Activated naive CD8-positive, alpha-beta T cell treated with anti-CD3 and anti-CD28 coated beads for 36 hours (primary cell): ENCODE results near the gene BGN. TPM values are rescaled to one million over a fixed set of nuclear protein-coding genes. Genes with fewer than 3 reads are reported as not detected.

Experiments used
- DNase-seq: peaks from one replicate; pipeline ENCODE4 v3.0.0; 2021
- H3K27ac Mint-ChIP-seq: one replicate; pipeline ENCODE4 v1.8.0; 2022; ENCODE audit warnings: mild to moderate bottlenecking, moderate library complexity, mixed read lengths
- H3K27me3 Mint-ChIP-seq: one replicate; pipeline ENCODE4 v1.8.0; 2022; ENCODE audit warnings: mild to moderate bottlenecking, mixed read lengths
- H3K36me3 Mint-ChIP-seq: one replicate; pipeline ENCODE4 v1.8.0; 2021; ENCODE audit warnings: mild to moderate bottlenecking, mixed read lengths
- H3K4me1 Mint-ChIP-seq: one replicate; pipeline ENCODE4 v1.8.0; 2021; ENCODE audit warnings: mixed read lengths
- H3K4me3 Mint-ChIP-seq: one replicate; pipeline ENCODE4 v1.8.0; 2022; ENCODE audit warnings: mild to moderate bottlenecking, moderate library complexity, mixed read lengths
- H3K9me3 Mint-ChIP-seq: one replicate; pipeline ENCODE4 v1.8.0; 2022; ENCODE audit warnings: mixed read lengths
- total RNA-seq, 2 experiments: library from RNA; stranded (reverse); gene quantifications; one replicate each; pipeline ENCODE4 v1.2.3, GENCODE V29; 2021

BGN gene
- total RNA-seq, 2 experiments from 2014 or later = not detected

DNA sequence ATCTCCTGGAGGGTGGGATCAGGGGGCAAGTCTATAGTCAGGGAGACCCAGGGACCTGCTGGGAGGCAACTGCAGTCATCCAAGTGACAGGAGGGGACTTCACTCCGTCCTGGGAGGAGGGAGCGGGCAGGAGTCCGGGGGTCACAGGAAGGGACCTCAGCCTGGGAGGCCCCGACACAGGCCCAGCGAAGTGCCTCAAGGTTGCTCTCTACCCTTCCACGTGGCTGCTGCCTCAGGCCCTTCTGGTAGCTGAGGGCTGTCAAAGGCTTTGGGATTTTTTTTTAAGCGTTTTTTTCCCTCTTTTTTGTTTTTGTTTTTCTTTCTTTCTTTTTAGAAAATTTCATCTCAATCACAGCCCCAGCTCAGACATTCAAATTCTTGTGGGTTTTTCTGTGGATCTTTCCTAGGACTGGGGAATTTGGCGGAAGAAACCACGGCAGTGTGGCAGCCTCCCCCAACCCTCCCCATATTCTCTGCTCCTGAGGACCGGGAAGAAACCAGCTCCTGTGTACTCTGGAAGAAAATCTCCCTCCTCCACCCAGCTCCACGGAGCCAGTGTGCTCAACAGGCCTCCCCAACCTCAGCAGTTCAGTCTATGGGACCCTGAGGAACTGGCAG is 23.0 kb upstream of the BGN start:
- peaks cover 6% of the 10 kb centered on the region for H3K4me1 Mint-ChIP-seq
- peaks cover 4% of the 10 kb centered on the region for H3K36me3 Mint-ChIP-seq
- H3K27me3 Mint-ChIP-seq = no peaks in the 10 kb centered on the region
- no peaks in the 10 kb centered on the region for H3K9me3 Mint-ChIP-seq
- H3K4me3 Mint-ChIP-seq = no peak overlapping the region
- no peak overlapping the region for H3K27ac Mint-ChIP-seq
- DNase-seq = no peak

GRCh38 chrX:153473126-153473525 is 21.7 kb upstream of the BGN start:
- H3K4me1 Mint-ChIP-seq = no peaks in the 10 kb centered on the region
- H3K27me3 Mint-ChIP-seq = no peaks in the 10 kb centered on the region
- DNase-seq = no peak
- H3K9me3 Mint-ChIP-seq = no peaks in the 10 kb centered on the region
- no peak overlapping the region for H3K4me3 Mint-ChIP-seq
- H3K27ac Mint-ChIP-seq = no peak overlapping the region
- H3K36me3 Mint-ChIP-seq = no peaks in the 10 kb centered on the region

DNA sequence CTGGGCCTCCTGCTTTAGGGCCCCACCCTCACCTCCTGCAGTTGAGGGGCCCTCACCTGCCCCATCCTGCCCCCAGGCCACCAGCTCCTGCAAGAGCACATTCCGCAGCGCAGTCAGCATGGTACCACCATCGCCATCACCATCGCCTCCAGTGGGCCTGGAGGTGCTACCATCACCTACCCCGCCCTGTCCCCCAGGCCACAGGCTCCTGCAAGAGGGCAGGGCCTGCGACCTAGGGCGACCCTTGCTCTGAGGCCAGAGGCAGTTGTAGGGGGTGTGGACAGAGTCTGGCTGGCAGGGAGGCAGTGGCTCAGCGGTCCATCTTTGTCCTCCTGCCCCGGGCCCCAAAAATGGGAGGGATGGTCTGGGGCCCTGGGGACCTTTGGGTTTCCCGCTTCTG is 20.5 kb upstream of the BGN start:
- no peak overlapping the region for H3K4me3 Mint-ChIP-seq
- no peaks in the 10 kb centered on the region for H3K27me3 Mint-ChIP-seq
- H3K9me3 Mint-ChIP-seq = no peaks in the 10 kb centered on the region
- no peaks in the 10 kb centered on the region for H3K4me1 Mint-ChIP-seq
- DNase-seq = no peak
- no peaks in the 10 kb centered on the region for H3K36me3 Mint-ChIP-seq
- H3K27ac Mint-ChIP-seq = no peak overlapping the region

DNA sequence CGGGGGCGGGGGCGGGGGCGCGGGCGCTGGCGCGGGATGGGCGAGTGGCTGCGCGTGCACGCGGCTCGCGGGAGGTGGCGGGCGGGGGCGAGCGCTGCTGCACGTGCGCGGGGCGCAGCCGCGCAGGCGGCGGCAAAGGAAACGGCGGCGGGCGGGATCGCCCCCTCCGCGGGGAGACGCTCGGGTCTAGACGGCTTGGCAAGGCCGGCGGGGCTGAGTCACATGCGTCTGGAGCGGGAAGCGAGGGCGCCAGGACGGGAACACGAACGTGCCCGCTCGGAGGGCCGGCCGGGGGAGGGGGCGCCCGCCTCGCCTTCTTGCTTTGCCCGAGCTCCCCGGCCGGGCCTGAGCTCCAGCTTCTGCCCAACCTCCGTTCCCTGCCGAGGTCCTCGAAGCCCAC is 20.1 kb upstream of the BGN start:
- H3K4me3 Mint-ChIP-seq = no peak overlapping the region
- H3K27ac Mint-ChIP-seq = no peak overlapping the region
- H3K36me3 Mint-ChIP-seq = no peaks in the 10 kb centered on the region
- no peaks in the 10 kb centered on the region for H3K27me3 Mint-ChIP-seq
- H3K9me3 Mint-ChIP-seq = no peaks in the 10 kb centered on the region
- DNase-seq = peak; percentile 50
- H3K4me1 Mint-ChIP-seq = no peaks in the 10 kb centered on the region

- Mint-ChIP-seq H3K4me1 (no peaks in the 10 kb centered on the region), H3K4me3 (no peak overlapping the region), H3K27me3 (no peaks in the 10 kb centered on the region), H3K27ac (no peak overlapping the region), H3K9me3 (no peaks in the 10 kb centered on the region), H3K36me3 (no peaks in the 10 kb centered on the region)
- no peak for DNase-seq
These were observed 19.5 kb upstream of the BGN start for GRCh38 chrX:153475271-153475670.

GRCh38 chrX:153475751-153476281 is 19.0 kb upstream of the BGN start:
- no peak overlapping the region for H3K27ac Mint-ChIP-seq
- H3K4me3 Mint-ChIP-seq = no peak overlapping the region
- DNase-seq = no peak
- no peaks in the 10 kb centered on the region for H3K9me3 Mint-ChIP-seq
- H3K4me1 Mint-ChIP-seq = no peaks in the 10 kb centered on the region
- H3K27me3 Mint-ChIP-seq = no peaks in the 10 kb centered on the region
- no peaks in the 10 kb centered on the region for H3K36me3 Mint-ChIP-seq

DNA sequence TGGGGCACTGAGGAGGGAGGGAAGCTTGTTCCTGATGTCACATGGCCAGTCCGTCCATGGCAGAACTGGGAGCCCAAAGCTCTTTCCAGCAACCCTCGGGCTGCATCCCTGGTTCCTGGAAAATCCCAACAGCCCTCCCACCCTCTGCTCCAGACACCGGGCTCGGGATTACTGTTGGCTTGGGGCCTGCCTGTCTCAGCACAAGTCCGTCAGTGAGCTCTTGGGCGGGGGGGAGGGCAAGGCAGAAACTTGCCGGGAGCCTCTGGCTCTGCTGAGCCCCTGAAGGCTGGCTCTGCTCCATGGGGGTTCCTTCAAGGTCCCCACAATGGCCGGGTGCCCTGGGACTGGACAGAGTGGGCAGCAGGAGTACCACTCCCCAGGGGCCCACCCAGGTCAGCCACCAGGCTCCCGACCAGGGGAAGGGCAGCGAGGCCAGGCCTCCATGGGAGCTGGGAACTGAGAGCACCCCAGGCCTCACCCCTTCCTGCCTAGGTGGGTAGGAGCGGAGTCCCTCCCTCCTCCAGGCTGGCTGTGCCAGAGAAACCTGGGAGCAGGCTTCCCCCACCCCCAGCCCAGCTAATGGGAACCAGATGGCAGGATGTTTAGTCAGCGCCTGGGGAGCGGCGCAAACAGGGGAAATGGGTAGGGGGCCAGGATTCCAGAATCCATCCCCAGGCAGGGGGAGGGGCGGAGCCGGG is 18.0 kb upstream of the BGN start:
- no peak for DNase-seq
- H3K9me3 Mint-ChIP-seq = no peaks in the 10 kb centered on the region
- no peaks in the 10 kb centered on the region for H3K36me3 Mint-ChIP-seq
- H3K4me3 Mint-ChIP-seq = no peak overlapping the region
- H3K4me1 Mint-ChIP-seq = no peaks in the 10 kb centered on the region
- H3K27ac Mint-ChIP-seq = no peak overlapping the region
- H3K27me3 Mint-ChIP-seq = no peaks in the 10 kb centered on the region

DNA sequence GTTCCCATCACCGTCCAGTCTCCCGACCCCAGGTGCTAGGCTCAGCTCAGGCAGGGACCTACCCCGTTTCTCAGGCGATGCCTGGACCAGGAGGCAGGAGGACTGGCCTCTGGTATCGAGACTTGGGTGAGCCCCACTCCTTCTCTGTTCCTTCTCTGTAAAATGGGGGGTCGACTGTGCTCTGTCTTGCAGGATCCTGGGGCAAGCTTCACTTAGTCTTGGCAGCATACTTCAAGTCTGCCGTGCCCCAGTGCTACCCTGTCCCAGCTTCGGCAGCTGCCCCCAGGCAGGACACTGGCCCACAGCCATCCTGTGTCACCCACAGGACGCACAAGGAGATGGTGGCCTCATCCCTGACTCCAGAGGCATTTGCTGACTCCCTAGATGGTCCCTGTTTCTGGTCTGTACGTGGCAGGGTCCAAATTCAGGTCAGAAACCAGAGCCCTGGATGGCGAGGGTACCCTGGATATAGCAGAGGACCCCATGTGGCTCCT is 17.4 kb upstream of the BGN start:
- no peak overlapping the region for H3K27ac Mint-ChIP-seq
- H3K36me3 Mint-ChIP-seq = no peaks in the 10 kb centered on the region
- H3K4me1 Mint-ChIP-seq = no peaks in the 10 kb centered on the region
- no peaks in the 10 kb centered on the region for H3K27me3 Mint-ChIP-seq
- no peaks in the 10 kb centered on the region for H3K9me3 Mint-ChIP-seq
- no peak for DNase-seq
- no peak overlapping the region for H3K4me3 Mint-ChIP-seq

DNA sequence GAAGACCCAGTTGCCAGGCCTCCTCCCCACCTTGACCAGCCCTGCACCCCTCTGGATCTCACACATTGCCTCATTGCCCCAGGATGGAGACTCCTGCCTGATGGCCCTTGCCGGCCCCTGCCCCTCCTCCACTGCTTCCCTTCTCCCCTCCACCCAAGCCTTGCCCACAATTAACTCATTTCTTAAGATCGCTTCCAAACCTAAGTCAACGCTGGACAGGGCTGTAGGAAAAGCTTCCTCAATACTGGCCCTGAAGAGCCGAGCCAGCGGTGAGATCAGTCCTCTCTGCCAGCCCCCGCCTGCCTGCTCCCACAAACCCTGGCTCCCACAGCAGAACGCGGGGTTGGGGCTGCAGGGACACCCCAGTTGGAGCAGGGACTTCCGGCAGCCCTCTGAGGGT is 16.9 kb upstream of the BGN start:
- no peaks in the 10 kb centered on the region for H3K9me3 Mint-ChIP-seq
- H3K4me3 Mint-ChIP-seq = no peak overlapping the region
- no peaks in the 10 kb centered on the region for H3K36me3 Mint-ChIP-seq
- DNase-seq = no peak
- no peaks in the 10 kb centered on the region for H3K4me1 Mint-ChIP-seq
- H3K27ac Mint-ChIP-seq = no peak overlapping the region
- no peaks in the 10 kb centered on the region for H3K27me3 Mint-ChIP-seq

DNA sequence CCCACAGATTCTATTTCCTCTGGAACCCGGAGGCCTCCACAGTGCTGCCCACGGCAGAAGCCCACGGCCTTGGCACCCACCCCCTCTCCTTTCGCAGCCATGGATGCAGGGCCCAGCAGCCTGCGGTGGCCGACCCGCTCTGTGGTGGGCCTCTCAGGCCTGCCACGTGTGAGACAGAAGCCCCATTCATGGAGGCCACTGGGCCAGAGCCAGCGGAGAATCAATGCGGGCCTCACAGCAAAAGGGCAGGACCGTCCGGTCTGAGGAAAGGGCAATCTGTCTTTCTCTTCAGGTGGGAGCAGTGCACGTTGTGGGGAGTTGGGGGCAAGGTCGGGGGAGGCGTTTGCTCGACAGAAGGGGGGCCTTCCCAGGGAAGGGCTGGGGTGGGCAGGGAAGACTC is 16.0 kb upstream of the BGN start:
- Mint-ChIP-seq H3K36me3 (no peaks in the 10 kb centered on the region), H3K27ac (no peak overlapping the region), H3K4me3 (no peak overlapping the region), H3K27me3 (no peaks in the 10 kb centered on the region), H3K9me3 (no peaks in the 10 kb centered on the region), H3K4me1 (no peaks in the 10 kb centered on the region)
- DNase-seq = no peak

- DNase-seq = no peak
- Mint-ChIP-seq H3K9me3 (no peaks in the 10 kb centered on the region), H3K27ac (no peak overlapping the region), H3K4me1 (no peaks in the 10 kb centered on the region), H3K27me3 (no peaks in the 10 kb centered on the region), H3K4me3 (no peak overlapping the region), H3K36me3 (no peaks in the 10 kb centered on the region)
These were observed 13.7 kb upstream of the BGN start for GRCh38 chrX:153481043-153481442.

DNA sequence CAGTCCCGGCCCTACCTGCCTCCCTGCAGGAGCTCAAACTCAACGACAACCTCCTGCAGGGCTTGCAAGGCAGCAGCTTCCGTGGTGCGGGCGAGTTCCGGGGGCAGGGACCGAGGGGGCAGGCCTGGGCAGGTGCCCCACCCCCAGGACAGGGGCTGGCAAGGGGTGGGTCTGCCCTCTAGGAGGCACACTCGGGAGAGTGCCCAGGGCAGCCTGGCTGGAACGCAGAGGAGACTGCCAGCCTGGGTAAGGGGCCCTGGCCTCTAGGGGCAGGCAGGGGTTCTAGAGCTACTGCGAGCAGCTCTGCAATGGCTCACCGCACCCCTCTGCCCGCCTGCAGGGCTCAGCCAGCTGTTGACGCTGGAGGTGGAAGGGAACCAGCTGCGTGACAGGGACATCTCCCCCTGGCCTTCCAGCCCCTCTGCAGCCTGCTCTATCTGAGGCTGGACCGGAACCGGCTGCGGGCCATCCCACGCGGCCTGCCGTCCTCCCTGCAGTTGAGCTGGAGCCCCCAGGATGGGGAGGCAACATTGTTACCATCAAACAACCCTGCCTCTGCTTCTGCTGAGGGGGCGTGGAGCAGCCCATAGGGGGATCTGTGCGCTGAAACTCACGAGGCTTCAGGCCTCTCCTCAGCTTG is 12.3 kb upstream of the BGN start:
- Mint-ChIP-seq H3K27ac (no peak overlapping the region), H3K4me3 (no peak overlapping the region), H3K4me1 (no peaks in the 10 kb centered on the region), H3K9me3 (no peaks in the 10 kb centered on the region), H3K27me3 (no peaks in the 10 kb centered on the region), H3K36me3 (no peaks in the 10 kb centered on the region)
- DNase-seq = no peak

- H3K27ac Mint-ChIP-seq = no peak overlapping the region
- no peaks in the 10 kb centered on the region for H3K27me3 Mint-ChIP-seq
- H3K4me3 Mint-ChIP-seq = no peak overlapping the region
- DNase-seq = no peak
- H3K9me3 Mint-ChIP-seq = no peaks in the 10 kb centered on the region
- H3K36me3 Mint-ChIP-seq = no peaks in the 10 kb centered on the region
- no peaks in the 10 kb centered on the region for H3K4me1 Mint-ChIP-seq
These were observed 9.2 kb upstream of the BGN start for GRCh38 chrX:153485396-153486080.

GRCh38 chrX:153486171-153486570 is 8.6 kb upstream of the BGN start:
- no peak overlapping the region for H3K4me3 Mint-ChIP-seq
- H3K27me3 Mint-ChIP-seq = no peaks in the 10 kb centered on the region
- H3K36me3 Mint-ChIP-seq = no peaks in the 10 kb centered on the region
- DNase-seq = no peak
- no peak overlapping the region for H3K27ac Mint-ChIP-seq
- no peaks in the 10 kb centered on the region for H3K9me3 Mint-ChIP-seq
- no peaks in the 10 kb centered on the region for H3K4me1 Mint-ChIP-seq

DNA sequence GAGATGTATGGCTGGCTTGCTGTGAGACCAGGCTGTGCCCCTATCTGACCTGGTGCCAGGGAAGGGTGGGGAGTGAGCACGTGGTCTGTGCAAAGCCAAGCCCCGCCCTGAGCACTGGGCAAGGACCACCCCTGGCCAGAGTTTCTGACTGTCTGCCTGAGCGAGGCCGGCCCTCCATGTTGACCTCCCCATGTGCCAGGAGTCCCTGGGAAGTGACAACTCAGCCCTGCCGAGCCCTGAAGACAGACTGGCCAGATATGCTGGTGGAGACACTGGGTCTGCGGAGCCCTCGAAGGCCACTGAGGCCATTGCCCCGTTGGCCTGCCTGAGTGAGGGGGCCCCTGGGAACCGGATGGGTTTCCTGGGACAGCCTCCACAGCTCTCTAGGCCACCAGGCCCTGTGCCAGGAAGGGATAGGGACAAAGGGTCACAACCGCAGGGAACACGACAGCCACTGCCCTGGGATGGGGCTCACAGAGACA is 7.1 kb upstream of the BGN start:
- no peak overlapping the region for H3K27ac Mint-ChIP-seq
- no peaks in the 10 kb centered on the region for H3K9me3 Mint-ChIP-seq
- H3K4me1 Mint-ChIP-seq = no peaks in the 10 kb centered on the region
- no peaks in the 10 kb centered on the region for H3K27me3 Mint-ChIP-seq
- no peak for DNase-seq
- H3K4me3 Mint-ChIP-seq = no peak overlapping the region
- H3K36me3 Mint-ChIP-seq = no peaks in the 10 kb centered on the region
